ENCODE results near the gene HSD17B2. TPM values are rescaled to one million over a fixed set of nuclear protein-coding genes. Genes with fewer than 3 reads are reported as not detected.
"Not testable (repeated sequence)": the region's sequence is repeated elsewhere in the genome, so short reads cannot be mapped to it uniquely, and the experiment has no call there.

Gene HSD17B2
- total RNA-seq, 4 donors from 2014 or later = not detected

GRCh38 chr16:82005027-82005830 is 29.8 kb upstream of the HSD17B2 start:
- 62% methylated on average over 6 of the region's 6 CpGs for WGBS
- intact Hi-C loops (cut with DNase I) = no loop called here
- TF ChIP-seq EP300 (IDR thresholded peaks at IDR 0.05) = no peak
- no peak for TF ChIP-seq POLR2AphosphoS5 (IDR thresholded peaks at IDR 0.05)
- TF ChIP-seq POLR2A (IDR thresholded peaks at IDR 0.05; ENCODE audit: low read depth) = no peak
- TF ChIP-seq CTCF (IDR thresholded peaks at IDR 0.05) = no peak
- peaks cover 0 to 7% (median 3%) of the 10 kb centered on the region in 4 donors for H3K9me3 ChIP-seq
- H3K36me3 ChIP-seq = no peaks in the 10 kb centered on the region
- H3K27ac ChIP-seq (replicated peaks in 1 of 4) = no peak overlapping the region
- no peaks in the 10 kb centered on the region for H3K4me1 ChIP-seq
- peaks cover 0 to 9% (median 0%) of the 10 kb centered on the region in 4 donors for H3K27me3 ChIP-seq
- DNase-seq (ENCODE audit: extremely low spot score) = no peak
- H3K4me3 ChIP-seq = no peak overlapping the region

GRCh38 chr16:82006036-82006435 is 29.0 kb upstream of the HSD17B2 start:
- no peak for TF ChIP-seq CTCF (IDR thresholded peaks at IDR 0.05)
- TF ChIP-seq POLR2A (IDR thresholded peaks at IDR 0.05; ENCODE audit: low read depth) = no peak
- TF ChIP-seq EP300 (IDR thresholded peaks at IDR 0.05) = no peak
- TF ChIP-seq POLR2AphosphoS5 (IDR thresholded peaks at IDR 0.05) = no peak
- no peak for DNase-seq (ENCODE audit: extremely low spot score)
- 93% methylated on average over 5 of the region's 5 CpGs for WGBS
- no peaks in the 10 kb centered on the region for H3K36me3 ChIP-seq
- peaks cover 0 to 10% (median 0%) of the 10 kb centered on the region in 4 donors for H3K27me3 ChIP-seq
- H3K4me3 ChIP-seq = no peak overlapping the region
- no peak overlapping the region for H3K27ac ChIP-seq (replicated peaks in 1 of 4)
- H3K9me3 ChIP-seq = peaks cover 0 to 7% (median 3%) of the 10 kb centered on the region in 4 donors
- H3K4me1 ChIP-seq = peaks cover 0 to 3% (median 0%) of the 10 kb centered on the region in 4 donors
- intact Hi-C loops (cut with DNase I) = no loop called here

DNA sequence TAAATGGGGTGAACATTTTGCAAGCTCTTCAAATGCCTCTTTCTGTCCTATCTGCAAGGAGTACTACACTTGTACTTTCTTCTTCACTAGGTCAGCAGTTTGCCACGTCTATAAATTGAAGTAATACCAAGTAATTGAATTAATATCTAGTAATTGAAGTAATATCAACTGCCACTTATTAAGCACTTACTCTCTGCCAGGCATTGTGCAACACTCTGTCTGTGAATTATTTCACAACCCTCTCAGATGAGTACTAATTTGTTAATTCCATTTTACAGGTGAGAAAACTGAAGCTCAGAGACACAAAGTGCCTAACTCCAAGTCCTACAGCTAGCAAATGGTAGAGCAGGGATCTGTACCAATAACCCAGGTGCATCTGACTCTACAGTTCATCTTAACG is 27.9 kb upstream of the HSD17B2 start:
- intact Hi-C loops (cut with DNase I) = no loop called here
- DNase-seq (ENCODE audit: extremely low spot score) = no peak
- 86% methylated on average over 2 of the region's 2 CpGs for WGBS
- Histone ChIP-seq H3K4me1 (peaks cover 0 to 3% (median 0%) of the 10 kb centered on the region in 4 donors), H3K9me3 (peaks cover 0 to 7% (median 3%) of the 10 kb centered on the region in 4 donors), H3K4me3 (no peak overlapping the region), H3K27me3 (peaks cover 0 to 18% (median 0%) of the 10 kb centered on the region in 4 donors), H3K27ac (replicated peaks in 1 of 4) (no peak overlapping the region), H3K36me3 (no peaks in the 10 kb centered on the region)
- TF ChIP-seq CTCF (IDR thresholded peaks at IDR 0.05) (no peak), EP300 (IDR thresholded peaks at IDR 0.05) (no peak), POLR2AphosphoS5 (IDR thresholded peaks at IDR 0.05) (no peak), POLR2A (IDR thresholded peaks at IDR 0.05; ENCODE audit: low read depth) (no peak)

- Histone ChIP-seq H3K9me3 (peaks cover 0 to 7% (median 3%) of the 10 kb centered on the region in 4 donors), H3K4me1 (peaks cover 0 to 3% (median 0%) of the 10 kb centered on the region in 4 donors), H3K27me3 (peaks cover 0 to 18% (median 0%) of the 10 kb centered on the region in 4 donors), H3K27ac (replicated peaks in 1 of 4) (no peak overlapping the region), H3K36me3 (no peaks in the 10 kb centered on the region), H3K4me3 (no peak overlapping the region)
- WGBS = 99% methylated on average over 9 of the region's 9 CpGs
- intact Hi-C loops (cut with DNase I) = no loop called here
- no peak for DNase-seq (ENCODE audit: extremely low spot score)
- no peak for TF ChIP-seq EP300 (IDR thresholded peaks at IDR 0.05)
These were observed 26.0 kb upstream of the HSD17B2 start for GRCh38 chr16:82008957-82009592.

DNA sequence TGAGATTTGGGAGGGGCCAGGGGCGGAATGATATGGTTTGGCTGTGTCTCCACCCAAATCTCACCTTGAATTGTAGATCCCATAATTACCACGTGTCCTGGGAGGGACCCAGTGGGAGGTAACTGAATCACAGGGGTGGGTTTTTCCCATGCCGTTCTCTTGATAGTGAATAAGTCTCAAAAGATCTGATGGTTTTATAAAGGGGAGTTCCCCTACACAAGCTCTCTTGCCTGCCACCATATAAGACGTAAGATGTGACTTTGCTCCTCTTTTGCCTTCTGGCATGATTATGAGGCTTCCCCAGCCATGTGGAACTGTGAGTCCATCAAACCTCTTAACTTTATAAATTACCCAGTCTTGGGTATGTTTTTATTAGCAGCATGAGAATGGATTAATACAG is 25.3 kb upstream of the HSD17B2 start:
- intact Hi-C loops (cut with DNase I); H3K9me3 ChIP-seq; H3K4me1 ChIP-seq; DNase-seq (ENCODE audit: extremely low spot score); H3K4me3 ChIP-seq; H3K36me3 ChIP-seq; H3K27ac ChIP-seq (replicated peaks in 1 of 4): not testable (repeated sequence)
- peaks cover 0 to 18% (median 0%) of the 10 kb centered on the region in 4 donors for H3K27me3 ChIP-seq
- WGBS = 80% methylated on average over 4 of the region's 4 CpGs

Data from esophagus muscularis mucosa (tissue), 4 donors.